Measurements from ENCODE around the gene FAM240A. TPM values are rescaled to one million over a fixed set of nuclear protein-coding genes. Genes with fewer than 3 reads are reported as not detected.

The FAM240A gene
- total and polyA plus RNA-seq, 2 donors (not counting 3 experiments of a cell fraction or from before 2014, with no cell fraction given): not detected

- Histone ChIP-seq H4K20me1 (replicated peaks; ENCODE audit: control insufficient read depth, extremely low read depth, insufficient read depth, low read length) (no peaks in the 10 kb centered on the region), H3K36me3 (ENCODE audit: control insufficient read depth in 2 of 2, extremely low read depth in 1 of 2, insufficient read depth in 2 of 2, low read length in 2 of 2) (no peaks in the 10 kb centered on the region), H3K79me2 (ENCODE audit: control insufficient read depth, insufficient read depth, low read length) (no peaks in the 10 kb centered on the region), H3K4me1 (ENCODE audit: control insufficient read depth, extremely low read depth, insufficient read depth, low read length) (no peaks in the 10 kb centered on the region), H3K27ac (ENCODE audit: insufficient read depth, low read depth, low read length) (no peak overlapping the region), H3K4me3 (replicated peaks in 1 of 3; ENCODE audit: insufficient read depth in 1 of 3, low read depth in 1 of 3, low read length in 3 of 3) (peak overlapping the region in 1 of 3 experiments; percentile 27), H3K9me3 (replicated peaks; ENCODE audit: control insufficient read depth, insufficient read depth, low read length) (no peaks in the 10 kb centered on the region), H3K27me3 (ENCODE audit: control insufficient read depth in 2 of 2, insufficient read depth in 2 of 2, low read length in 2 of 2) (peaks cover 11 to 14% of the 10 kb centered on the region in 2 experiments), H3K9me1 (replicated peaks; ENCODE audit: control insufficient read depth, extremely low read depth, insufficient read depth, low read length) (no peaks in the 10 kb centered on the region), H3K9ac (replicated peaks; ENCODE audit: extremely low read depth, insufficient read depth, low read length) (no peak overlapping the region), H3K4me2 (ENCODE audit: insufficient read depth, low read length) (no peak overlapping the region), H2AFZ (ENCODE audit: low read depth, low read length) (peak overlapping the region; percentile 76)
- DNase-seq (ENCODE audit: low read depth, low spot score): peak; percentile 24
- BruUV-seq (replicated peaks): no TSS peak
- POLR2A ChIA-PET: interaction anchor here (0.7 kb wide), 1 partner anchor 128 kb away, joined by 3 read pairs; no protein-coding TSS in a partner anchor
- TF ChIP-seq MYC (IDR thresholded peaks at IDR 0.05; ENCODE audit: low read depth, low read length) (no peak), EZH2 (IDR thresholded peaks at IDR 0.05; ENCODE audit: borderline replicate concordance, low read depth, low read length, severe bottlenecking) (no peak), FOS (IDR thresholded peaks at IDR 0.05; ENCODE audit: borderline replicate concordance, insufficient read depth, low read length) (no peak), MAX (IDR thresholded peaks at IDR 0.05; ENCODE audit: insufficient read depth, insufficient read length) (no peak), JUN (IDR thresholded peaks at IDR 0.05; ENCODE audit: borderline replicate concordance, insufficient read depth, insufficient read length, low read depth) (no peak), POLR2AphosphoS5 (IDR thresholded peaks at IDR 0.05; ENCODE audit: insufficient read depth, low read depth, low read length) (no peak), GATA2 (IDR thresholded peaks at IDR 0.05; ENCODE audit: insufficient read depth, insufficient read length, low read depth, low read length) (no peak), POLR2A (IDR thresholded peaks at IDR 0.05; ENCODE audit: low read depth, low read length) (no peak), CTCF (IDR thresholded peaks at IDR 0.05; ENCODE audit: extremely low read depth in 1 of 2, insufficient read depth in 1 of 2, low read depth in 1 of 2, low read length in 2 of 2) (no peak)
- dilution Hi-C loops (cut with MboI; ENCODE audit: extremely low pct_ligation_motif_present, low sequenced_read_pairs) (no loop called here), intact Hi-C loops (cut with micrococcal nuclease) (no loop called here)
- FAIRE-seq: no peak
- CTCF ChIA-PET: interaction anchor here (1.3 to 4.0 kb wide), 2 partner anchors 9 to 131 kb away, joined by 6 to 20 read pairs; no protein-coding TSS in a partner anchor
Measured at GRCh38 chr3:46619845-46620778, 7.8 kb downstream of the FAM240A start.

All from endothelial cell of umbilical vein (primary cell).